OCI-M2 (cell line): ENCODE data around the gene PRR15L.

Experiments used
- DNase-seq: peaks from one replicate; lab custom pipeline; 2025; ENCODE audit not compliant: unreplicated experiment; lab: John Stamatoyannopoulos, UW

The PRR15L gene

GRCh38 chr17:47962901-47963300, 5.2 kb upstream of the PRR15L start:
- no peak for DNase-seq

- no peak for DNase-seq
Measured at GRCh38 chr17:47961406-47961805, 3.7 kb upstream of the PRR15L start.

DNA sequence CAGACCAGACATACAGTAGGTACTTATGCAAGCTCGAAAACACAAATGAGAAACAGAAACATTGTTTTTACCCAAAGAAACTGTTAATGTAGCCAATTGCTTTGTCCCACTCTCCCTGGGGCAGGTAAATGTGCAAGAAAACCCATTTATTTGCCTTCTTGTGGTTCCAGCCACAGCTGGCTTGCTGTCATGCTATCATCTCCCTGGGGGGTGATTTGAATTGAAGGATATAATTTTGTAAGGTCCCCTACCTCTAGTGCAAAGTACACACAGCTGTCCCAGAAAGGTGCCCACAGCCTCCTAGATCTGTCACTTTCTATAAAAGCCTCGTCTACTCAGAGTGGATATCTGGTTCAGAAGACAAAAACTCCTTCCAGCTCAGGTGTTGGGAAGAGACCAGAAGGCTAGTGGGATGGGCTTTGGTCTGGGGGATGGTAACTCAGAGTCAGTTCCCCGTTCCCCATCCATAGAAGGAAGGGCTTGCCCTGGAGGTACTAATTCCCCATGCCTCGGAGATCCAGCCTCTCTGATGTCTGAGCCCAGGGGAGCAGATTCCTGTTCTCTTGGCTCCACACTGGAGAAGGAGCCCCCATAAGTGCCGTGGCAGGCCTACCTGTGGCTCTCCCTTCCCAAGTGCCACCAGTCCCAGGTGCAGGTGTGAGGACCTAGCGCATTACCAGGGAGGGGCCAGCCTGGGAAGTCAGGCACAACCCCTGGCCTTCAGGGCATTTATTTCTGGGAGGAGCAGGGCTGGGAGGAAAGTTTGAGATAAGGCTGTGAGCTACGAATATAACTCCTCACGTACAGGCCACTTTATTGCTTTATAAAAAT, 2.4 kb upstream of the PRR15L start:
- DNase-seq: no peak

- no peak for DNase-seq
Measured at GRCh38 chr17:47956791-47957590, 692 bp downstream of the PRR15L start.

DNA sequence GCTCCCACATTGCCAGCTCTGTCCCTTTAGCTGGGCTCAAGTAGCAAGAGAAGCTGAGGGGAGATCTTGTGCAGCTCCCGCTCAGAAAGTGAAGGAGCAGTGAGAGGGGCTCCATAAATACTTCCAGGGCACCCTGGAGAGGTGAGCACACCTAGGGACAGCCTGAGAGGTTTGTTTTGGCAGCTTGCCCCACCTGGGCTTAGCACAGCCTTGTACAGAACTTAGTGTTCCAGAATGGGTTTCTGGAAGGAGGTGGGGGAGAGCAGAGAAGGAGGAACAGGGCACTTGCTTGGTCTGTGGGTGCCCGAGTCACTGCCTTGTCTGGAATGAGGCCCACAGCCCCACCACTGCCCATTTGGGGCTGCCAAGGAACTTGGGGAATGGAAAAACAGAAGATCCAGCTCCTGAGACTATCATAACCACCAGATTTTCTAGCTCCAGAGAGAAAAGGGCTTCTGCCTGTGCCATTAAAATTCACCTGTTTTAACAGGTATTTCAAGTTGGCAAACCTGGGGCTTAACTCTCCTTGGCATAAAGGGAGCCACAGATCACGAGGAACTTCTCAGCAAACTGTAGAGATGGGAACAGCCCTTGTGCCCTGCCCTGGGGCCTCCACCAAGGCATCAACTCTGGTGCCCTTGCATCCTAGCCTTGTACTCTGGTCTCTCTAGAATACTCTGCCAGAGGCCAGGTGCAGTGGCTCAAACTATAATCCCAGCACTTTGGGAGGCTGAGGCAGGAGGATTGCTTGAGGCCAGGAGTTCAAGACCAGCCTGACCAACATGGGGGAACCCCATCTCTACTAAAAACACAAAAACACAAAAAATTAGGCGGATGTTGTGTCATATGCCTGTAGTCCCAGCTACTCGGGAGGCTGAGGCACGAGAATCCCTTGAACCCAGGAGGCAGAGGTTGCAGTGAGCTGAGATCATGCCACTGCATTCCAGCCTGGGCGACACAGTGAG, 1.9 kb downstream of the PRR15L start:
- no peak for DNase-seq

DNA sequence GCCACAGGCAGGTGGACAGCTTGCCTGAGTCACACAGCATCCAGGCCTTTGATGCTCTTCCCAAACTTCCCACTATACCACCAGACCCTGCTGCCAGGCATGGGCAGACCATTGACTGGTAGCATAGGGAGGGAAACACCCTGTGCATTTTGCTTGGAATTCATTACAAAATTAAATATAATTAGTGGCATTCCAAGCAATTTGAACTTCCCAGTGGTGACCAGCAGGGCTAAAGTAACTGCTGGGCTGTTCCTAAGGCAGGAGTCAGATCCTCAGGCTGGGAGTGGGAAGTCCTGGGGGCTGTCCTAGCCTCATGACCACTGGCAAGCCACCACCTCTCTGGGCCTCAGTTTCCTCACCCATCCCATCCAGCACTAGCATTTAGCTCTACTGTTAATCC, 3.8 kb downstream of the PRR15L start:
- no peak for DNase-seq

GRCh38 chr17:47952171-47953021, 5.3 kb downstream of the PRR15L start:
- DNase-seq: no peak

- no peak for DNase-seq
Measured at GRCh38 chr17:47950448-47950847, 7.2 kb downstream of the PRR15L start.

GRCh38 chr17:47949946-47950345, 7.7 kb downstream of the PRR15L start:
- DNase-seq: no peak

GRCh38 chr17:47949197-47949759, 8.4 kb downstream of the PRR15L start:
- peak; percentile 20 for DNase-seq

DNA sequence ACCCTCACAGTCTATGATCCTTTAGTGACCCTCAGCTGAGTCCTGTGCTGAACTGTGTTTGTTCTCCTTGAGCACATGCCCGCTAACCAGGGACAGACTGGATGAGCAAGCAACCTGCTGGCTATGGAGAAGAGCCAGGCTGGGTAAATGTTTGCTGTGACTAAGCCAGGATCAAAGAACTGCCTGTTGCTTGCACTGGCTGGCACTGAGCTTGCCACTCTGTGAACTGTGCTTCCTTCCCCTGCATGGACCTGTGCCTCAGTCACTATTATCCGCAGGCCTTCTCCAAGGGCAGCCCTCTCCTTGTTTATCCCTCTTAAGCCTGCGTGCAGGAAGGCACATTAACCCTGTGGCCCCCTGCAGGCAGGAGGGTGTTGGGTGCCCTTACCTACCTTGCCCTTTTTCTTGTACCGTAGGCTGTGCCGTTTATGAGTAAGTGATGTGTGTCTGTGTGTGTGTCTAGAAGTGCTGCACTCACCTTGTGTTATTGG, 8.9 kb downstream of the PRR15L start:
- DNase-seq: no peak

DNA sequence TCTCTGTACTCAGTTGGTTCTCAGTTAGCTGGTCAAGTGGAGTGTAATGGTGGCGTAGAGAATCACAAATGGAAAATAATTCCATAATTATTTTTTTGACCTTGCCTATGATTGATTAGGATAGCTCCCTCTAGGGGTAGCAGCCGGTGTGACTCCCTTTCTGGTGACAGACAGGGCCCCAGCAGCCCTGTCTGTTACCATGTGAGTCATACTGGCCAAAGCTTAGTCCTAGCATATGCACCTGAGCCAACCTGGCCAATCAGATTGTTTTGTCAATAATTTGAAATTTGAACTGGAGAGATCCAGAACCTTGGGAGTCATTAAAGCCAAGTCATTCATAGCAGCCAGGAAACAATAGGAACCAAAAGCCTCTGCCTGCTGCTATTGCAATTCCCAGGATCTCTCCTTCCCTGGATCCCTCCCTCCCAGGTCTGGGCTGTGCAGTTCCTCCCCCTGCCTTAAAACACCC, 10.7 kb downstream of the PRR15L start:
- DNase-seq: peak; percentile 10

GRCh38 chr17:47946516-47946915, 11.2 kb downstream of the PRR15L start:
- no peak for DNase-seq

DNA sequence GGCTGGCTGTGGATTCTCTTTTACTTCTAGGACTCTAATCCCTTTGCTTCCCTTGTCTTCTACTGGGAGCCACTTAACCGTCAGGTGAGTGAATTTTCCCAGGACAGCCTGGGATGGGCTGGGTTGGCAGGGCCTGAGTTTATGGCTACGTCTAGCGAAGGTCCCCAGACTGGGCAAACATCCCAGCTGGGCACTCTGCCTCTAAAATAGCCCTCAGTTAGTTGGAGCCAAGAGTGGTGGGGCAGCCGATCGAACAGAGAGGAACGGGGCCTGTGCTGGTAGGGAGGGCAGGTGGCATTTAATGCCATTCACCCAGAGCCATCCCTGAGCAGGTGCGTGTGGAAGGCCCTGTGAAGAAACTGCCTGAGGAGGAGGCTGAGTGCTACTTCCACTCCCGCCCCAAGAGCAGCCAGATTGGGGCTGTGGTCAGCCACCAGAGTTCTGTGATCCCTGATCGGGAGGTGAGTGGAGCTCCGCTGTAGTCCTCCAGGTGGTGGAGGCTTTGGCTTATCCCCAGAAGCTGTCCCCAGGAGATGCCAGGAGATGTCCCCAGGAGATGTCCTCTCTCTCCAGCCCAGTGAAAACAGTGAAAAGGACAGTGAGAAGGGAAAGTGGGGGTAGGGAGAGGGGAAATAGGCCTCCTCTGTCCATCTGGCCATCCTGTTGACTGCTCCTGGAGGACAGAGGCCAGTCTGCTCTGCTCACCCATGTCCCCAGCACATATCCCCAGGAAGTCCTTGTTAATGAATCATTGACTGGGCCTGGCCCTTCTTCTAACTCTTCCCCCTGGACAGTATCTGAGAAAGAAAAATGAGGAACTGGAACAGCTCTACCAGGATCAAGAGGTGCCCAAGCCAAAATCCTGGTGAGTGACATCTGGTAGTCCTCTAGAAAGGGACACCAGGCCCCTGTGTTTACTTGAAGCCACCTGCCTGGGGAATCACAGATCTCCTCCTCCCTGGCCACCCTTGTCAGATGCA, 11.9 kb downstream of the PRR15L start:
- no peak for DNase-seq

DNA sequence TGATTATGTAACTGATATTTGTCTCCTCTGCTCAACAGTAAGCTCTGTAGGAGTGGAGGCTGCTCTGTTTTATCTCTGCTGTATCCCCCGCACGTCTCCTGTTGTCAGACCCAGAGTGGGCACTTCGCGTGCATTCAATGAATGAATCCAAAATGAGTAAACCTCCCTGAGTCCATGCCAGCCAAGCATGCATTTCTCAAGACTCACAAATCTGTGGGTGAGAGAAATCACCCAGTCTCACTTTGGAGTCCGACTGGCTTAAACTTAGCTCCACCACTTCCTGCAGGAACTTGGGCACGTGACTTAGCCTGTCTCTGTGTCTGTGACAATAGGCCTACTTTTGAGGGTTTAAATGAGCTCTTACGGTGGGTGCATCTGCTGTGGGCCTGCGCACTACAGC, 12.6 kb downstream of the PRR15L start:
- DNase-seq: no peak

GRCh38 chr17:47942568-47942967, 15.1 kb downstream of the PRR15L start:
- no peak for DNase-seq

DNA sequence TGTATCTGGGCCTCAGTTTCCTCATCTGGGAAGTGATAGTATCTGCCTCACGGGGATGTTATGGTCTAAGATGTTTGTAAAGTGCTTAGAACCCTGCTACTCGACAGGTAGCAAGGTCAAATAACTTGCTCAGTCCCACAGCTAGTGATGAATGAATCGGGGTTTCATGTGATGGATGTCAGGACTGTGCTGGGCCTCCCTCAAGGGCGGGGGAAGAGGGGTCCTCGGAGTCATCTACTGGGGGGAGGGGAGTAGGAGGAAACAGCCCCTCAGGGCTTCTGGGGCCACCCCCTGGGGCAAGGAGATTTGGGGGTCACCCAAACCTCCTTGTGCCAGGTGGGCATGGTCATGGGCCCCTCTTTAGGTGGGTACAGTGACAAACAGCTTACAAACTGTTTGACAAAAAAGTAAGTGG, 15.6 kb downstream of the PRR15L start:
- no peak for DNase-seq
